ENCODE data around the gene NXPE2.

Gene NXPE2

DNA sequence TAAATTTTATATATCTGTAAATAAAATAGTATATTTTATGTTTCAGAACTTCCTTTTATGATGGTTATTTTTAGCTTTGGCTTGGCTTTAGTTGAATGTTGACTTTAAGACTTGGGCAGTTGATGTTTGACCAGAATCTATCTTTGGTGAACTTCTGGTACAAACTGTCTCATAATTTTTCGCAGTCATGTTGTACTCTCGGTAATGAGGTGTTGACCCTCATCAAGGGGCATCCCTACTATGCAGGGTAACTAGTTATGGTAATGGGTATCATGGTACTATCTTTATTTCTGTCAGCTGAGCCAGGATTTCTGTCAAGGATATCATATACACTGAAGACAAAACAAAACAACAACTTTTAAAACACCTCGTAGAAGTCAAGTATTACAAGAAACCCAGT lies 67.7 kb downstream of the NXPE2 start:
- no peak for DNase-seq

All from suppressor macrophage treated with lipopolysaccharide for 1 hour (primary cell).